DMS 273 treated with DMSO at 0.1 percent for 48 hours (cell line): ENCODE data around the gene DFFB.

Experiments
- DNase-seq: peaks from one replicate; lab custom pipeline; 2025; lab: John Stamatoyannopoulos, UW

The DFFB gene

DNA sequence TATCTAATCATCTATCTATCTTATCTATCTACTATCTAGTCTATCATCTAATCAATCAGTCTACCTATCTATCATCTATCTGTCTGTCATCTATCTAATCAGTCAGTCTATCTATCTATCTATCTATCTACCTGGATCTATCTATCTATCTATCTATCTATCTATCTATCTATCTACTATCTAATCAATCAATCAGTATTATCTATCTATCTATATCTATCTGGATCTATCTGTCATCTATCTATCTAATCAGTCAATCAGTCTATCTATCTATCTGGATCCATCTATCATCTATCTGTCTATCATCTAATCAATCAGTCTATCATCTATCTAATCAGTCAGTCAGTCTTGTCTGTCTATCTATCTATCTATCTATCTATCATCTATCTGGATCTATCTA lies 69.7 kb downstream of the DFFB start:
- no peak for DNase-seq

DNA sequence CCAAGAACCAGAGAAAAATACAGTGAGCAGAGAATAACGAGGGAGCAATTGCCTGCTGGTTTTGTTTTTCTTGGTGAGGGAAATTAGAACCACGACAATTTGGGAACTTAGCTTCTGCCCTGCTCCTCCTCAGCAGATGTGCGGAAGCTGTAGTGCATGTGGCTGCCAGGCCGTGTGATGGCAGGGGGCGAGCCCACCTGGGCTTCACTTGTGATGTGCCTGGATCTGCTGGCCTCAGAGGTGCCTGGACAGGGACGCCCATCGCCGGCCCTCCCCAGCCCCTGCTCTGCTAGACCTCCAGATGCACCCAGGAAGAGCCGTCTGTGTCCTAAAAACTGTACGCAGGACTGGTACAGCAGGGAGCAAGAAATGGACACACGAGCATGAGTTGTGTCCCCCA lies 71.3 kb downstream of the DFFB start:
- DNase-seq = peak; percentile 45

DNA sequence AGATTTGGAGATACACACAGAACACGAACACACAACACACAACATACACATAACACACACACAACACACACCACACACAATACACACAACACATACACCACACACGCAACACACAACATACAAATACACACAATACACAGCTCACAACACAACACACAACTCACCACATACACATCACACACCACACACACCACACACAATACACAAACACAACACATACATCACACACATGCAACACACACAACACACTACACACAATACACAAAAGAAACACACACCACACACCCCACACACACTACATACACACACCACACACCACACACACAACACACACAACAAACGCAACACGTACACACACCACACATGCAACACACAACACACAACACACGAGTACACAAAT lies 71.8 kb downstream of the DFFB start:
- no peak for DNase-seq

GRCh38 chr1:3930301-3931006 lies 73.2 kb downstream of the DFFB start:
- no peak for DNase-seq

DNA sequence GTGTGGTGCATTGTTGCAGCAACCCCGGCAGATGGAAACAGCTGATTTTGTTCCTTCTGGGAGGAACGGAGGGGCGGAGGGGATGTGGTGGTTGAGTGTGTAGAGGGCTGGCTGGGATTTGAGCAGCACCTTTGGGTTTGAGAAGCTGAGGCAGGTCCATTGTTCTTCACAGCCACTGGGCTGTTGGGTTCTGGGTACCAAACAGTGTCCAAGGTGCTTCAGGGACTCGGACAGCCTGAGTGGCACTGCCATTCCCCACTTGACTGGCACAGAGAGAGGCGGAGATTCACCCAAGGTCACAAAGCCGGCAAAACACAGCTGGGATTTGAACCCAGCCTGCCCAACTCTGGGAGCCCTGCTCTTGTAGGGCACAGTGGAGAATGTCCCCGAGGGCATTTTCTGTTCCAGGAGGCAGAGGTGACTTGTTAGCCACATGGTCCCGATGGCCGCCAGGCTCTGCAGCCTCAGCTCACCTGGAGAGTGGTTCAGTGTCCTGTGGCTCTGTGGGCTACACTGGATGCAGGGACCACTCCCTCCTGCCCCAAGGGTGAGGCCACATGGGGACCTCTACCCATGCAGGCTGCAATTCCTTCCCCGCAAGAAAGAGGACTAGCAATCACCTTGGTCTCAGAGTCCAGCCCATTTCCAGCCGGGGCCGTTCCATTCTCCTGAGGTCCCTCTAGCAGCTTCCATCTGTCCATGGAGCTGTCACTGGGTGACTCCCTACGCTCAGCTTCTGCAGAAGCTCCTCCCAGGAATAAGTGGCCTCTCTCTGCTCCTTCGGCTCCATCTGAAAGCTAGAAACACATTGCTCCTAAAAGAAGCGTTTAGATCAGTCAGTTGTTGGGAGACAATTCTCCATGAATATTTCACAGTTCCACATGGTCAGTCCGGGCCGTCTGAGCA lies 74.0 kb downstream of the DFFB start:
- no peak for DNase-seq

- DNase-seq = no peak
Observed at GRCh38 chr1:3932156-3932919, 75.1 kb downstream of the DFFB start.
